Neural progenitor cell (in vitro differentiated cells): Measurements from ENCODE around the gene FAM120C. TPM values are rescaled to one million over a fixed set of nuclear protein-coding genes. Genes with fewer than 3 reads are reported as not detected.

Experiments used
- DNase-seq: peaks from one replicate; pipeline ENCODE4 v3.0.0-alpha.2; 2016; ENCODE audit warnings: low spot score
- H2AFZ ChIP-seq: fragments of 200-600 bp; sonication (generic); replicated peaks from 2 replicates; pipeline ENCODE4 v1.6.1; 2016; ENCODE audit warnings: antibody characterized with exemption
- H3F3A ChIP-seq: fragments of 200-600 bp; sonication (generic); 2 replicates; pipeline ENCODE4 v1.6.1; 2016; ENCODE audit warnings: antibody characterized with exemption, low read depth
- H3K27ac ChIP-seq: fragments of 200-600 bp; sonication (generic); 2 replicates; pipeline ENCODE4 v1.5.1; 2016; ENCODE audit warnings: mild to moderate bottlenecking
- H3K27me3 ChIP-seq: fragments of 200-600 bp; sonication (generic); 2 replicates; pipeline ENCODE4 v1.6.1; 2016; ENCODE audit warnings: mild to moderate bottlenecking, moderate library complexity
- H3K36me3 ChIP-seq: fragments of 200-600 bp; sonication (generic); 2 replicates; pipeline ENCODE4 v1.5.1; 2016
- H3K4me1 ChIP-seq: fragments of 200-600 bp; sonication (generic); 2 replicates; pipeline ENCODE4 v1.6.1; 2016; ENCODE audit warnings: mixed run types
- H3K4me2 ChIP-seq: fragments of 200-600 bp; sonication (generic); 2 replicates; pipeline ENCODE4 v1.6.1; 2016
- H3K4me3 ChIP-seq: fragments of 200-600 bp; sonication (generic); 2 replicates; pipeline ENCODE4 v1.5.1; 2016
- H3K79me2 ChIP-seq: fragments of 200-600 bp; sonication (generic); 2 replicates; pipeline ENCODE4 v1.6.1; 2016; ENCODE audit warnings: low read depth
- H3K9ac ChIP-seq: fragments of 200-600 bp; sonication (generic); 2 replicates; pipeline ENCODE4 v1.6.1; 2016
- H3K9me3 ChIP-seq: fragments of 200-600 bp; sonication (generic); 2 replicates; pipeline ENCODE4 v1.5.1; 2016; ENCODE audit warnings: low read depth
- H4K20me1 ChIP-seq: fragments of 200-600 bp; sonication (generic); 2 replicates; pipeline ENCODE4 v1.6.1; 2016; ENCODE audit warnings: low read depth
- H3K27ac Mint-ChIP-seq: 3 replicates; pipeline ENCODE4 v1.8.0; 2021; ENCODE audit warnings: mixed read lengths
- H3K27me3 Mint-ChIP-seq: 2 replicates; pipeline ENCODE4 v1.8.0; 2022; ENCODE audit warnings: low read depth, mild to moderate bottlenecking, inconsistent platforms, moderate library complexity, mixed read lengths; ENCODE audit not compliant: insufficient read depth
- H3K36me3 Mint-ChIP-seq: 3 replicates; pipeline ENCODE4 v1.8.0; 2021; ENCODE audit warnings: mixed read lengths
- H3K4me1 Mint-ChIP-seq: 3 replicates; pipeline ENCODE4 v1.8.0; 2021; ENCODE audit warnings: mixed read lengths
- H3K4me3 Mint-ChIP-seq: 3 replicates; pipeline ENCODE4 v1.8.0; 2021; ENCODE audit warnings: mild to moderate bottlenecking, moderate library complexity, mixed read lengths
- H3K9me3 Mint-ChIP-seq: 3 replicates; pipeline ENCODE4 v1.8.0; 2020; ENCODE audit warnings: mixed read lengths
- EZH2 ChIP-seq: fragments of 200-600 bp; sonication (generic); IDR thresholded peaks from 2 replicates; pipeline ENCODE4 v1.6.1; 2017; ENCODE audit warnings: antibody characterized with exemption, mild to moderate bottlenecking, moderate library complexity
- EZH2phosphoT487 ChIP-seq: fragments of 200-600 bp; sonication (generic); IDR thresholded peaks from 2 replicates; pipeline ENCODE4 v1.6.1; 2017; ENCODE audit warnings: antibody characterized with exemption
- total RNA-seq: library from RNA; depleted of rRNA; stranded (reverse); fragments of >200 nt; gene quantifications from 2 replicates; pipeline ENCODE4 v1.2.3, GENCODE V29; 2015; ENCODE audit warnings: low replicate concordance
- TF ChIP-seq, protein P1 (sequence below): fragments of 200-600 bp; sonication (generic); IDR thresholded peaks from 2 replicates; pipeline ENCODE4 v1.5.1; 2017; ENCODE audit warnings: antibody characterized with exemption, mild to moderate bottlenecking

Gene FAM120C
- total RNA-seq, 1 donor from 2014 or later: 5.1 TPM

DNA sequence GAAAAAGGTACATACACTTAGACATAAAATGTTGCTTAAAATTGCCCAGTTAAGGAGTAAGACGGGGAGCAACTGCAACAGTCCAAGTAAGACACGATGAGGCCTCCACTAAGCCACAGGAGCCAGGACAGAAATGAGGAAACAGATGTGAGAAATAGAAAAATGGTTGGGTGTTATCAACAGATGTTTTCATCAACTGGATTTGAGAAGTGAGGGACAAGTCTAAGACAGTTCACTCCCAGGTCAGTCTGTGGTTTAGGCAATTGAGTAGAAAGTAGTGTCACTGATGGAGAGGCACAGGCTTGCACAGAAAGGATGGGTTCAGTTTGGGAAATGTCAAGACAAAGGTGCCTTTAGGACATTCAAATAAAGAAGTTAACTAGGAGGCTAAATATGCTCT lies 115.3 kb downstream of the FAM120C start:
- no peaks in the 10 kb centered on the region for H3K27me3 ChIP-seq
- Mint-ChIP-seq H3K27ac (no peak overlapping the region), H3K4me3 (no peak overlapping the region), H3K4me1 (no peaks in the 10 kb centered on the region), H3K27me3 (no peaks in the 10 kb centered on the region), H3K9me3 (peaks cover 5% of the 10 kb centered on the region), H3K36me3 (peaks cover 5% of the 10 kb centered on the region)
- no peak overlapping the region for H3K4me3 ChIP-seq
- no peaks in the 10 kb centered on the region for H3F3A ChIP-seq
- no peak overlapping the region for H2AFZ ChIP-seq
- H3K4me2 ChIP-seq: no peak overlapping the region
- H4K20me1 ChIP-seq: no peaks in the 10 kb centered on the region
- H3K9me3 ChIP-seq: peaks cover 2% of the 10 kb centered on the region
- H3K27ac ChIP-seq: no peak overlapping the region
- H3K9ac ChIP-seq: no peak overlapping the region
- no peaks in the 10 kb centered on the region for H3K36me3 ChIP-seq
- DNase-seq: no peak
- TF ChIP-seq, protein P1, sequence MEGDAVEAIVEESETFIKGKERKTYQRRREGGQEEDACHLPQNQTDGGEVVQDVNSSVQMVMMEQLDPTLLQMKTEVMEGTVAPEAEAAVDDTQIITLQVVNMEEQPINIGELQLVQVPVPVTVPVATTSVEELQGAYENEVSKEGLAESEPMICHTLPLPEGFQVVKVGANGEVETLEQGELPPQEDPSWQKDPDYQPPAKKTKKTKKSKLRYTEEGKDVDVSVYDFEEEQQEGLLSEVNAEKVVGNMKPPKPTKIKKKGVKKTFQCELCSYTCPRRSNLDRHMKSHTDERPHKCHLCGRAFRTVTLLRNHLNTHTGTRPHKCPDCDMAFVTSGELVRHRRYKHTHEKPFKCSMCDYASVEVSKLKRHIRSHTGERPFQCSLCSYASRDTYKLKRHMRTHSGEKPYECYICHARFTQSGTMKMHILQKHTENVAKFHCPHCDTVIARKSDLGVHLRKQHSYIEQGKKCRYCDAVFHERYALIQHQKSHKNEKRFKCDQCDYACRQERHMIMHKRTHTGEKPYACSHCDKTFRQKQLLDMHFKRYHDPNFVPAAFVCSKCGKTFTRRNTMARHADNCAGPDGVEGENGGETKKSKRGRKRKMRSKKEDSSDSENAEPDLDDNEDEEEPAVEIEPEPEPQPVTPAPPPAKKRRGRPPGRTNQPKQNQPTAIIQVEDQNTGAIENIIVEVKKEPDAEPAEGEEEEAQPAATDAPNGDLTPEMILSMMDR: no peak
- TF ChIP-seq EZH2: no peak
- no peak for TF ChIP-seq EZH2phosphoT487
- no peaks in the 10 kb centered on the region for H3K79me2 ChIP-seq
- no peaks in the 10 kb centered on the region for H3K4me1 ChIP-seq

DNA sequence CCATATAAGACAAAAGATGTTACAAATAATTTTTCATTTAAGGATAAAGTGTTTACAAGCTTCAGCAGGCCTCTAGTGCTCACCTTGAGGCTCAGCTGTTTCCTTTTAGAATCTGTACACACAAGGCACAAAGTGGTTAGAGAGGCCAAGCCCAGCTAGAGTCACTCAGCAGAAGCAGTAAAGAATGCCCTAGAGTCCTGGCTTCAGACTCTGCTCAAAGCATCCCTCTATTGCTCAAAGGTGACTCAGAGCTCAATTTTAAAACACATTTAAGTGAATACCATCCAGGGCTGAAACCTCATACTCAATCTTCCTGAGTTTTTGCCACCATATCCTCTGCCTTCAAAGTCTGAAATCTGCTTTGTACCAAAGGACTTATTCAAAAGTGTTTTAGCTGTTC lies 116.2 kb downstream of the FAM120C start:
- Histone ChIP-seq H3K9ac (no peak overlapping the region), H4K20me1 (no peaks in the 10 kb centered on the region), H2AFZ (no peak overlapping the region), H3K36me3 (no peaks in the 10 kb centered on the region), H3K27me3 (no peaks in the 10 kb centered on the region), H3K4me1 (no peaks in the 10 kb centered on the region), H3K79me2 (no peaks in the 10 kb centered on the region), H3K4me2 (no peak overlapping the region), H3K4me3 (no peak overlapping the region), H3F3A (no peaks in the 10 kb centered on the region), H3K27ac (no peak overlapping the region), H3K9me3 (peaks cover 2% of the 10 kb centered on the region)
- Mint-ChIP-seq H3K27ac (no peak overlapping the region), H3K36me3 (peaks cover 5% of the 10 kb centered on the region), H3K9me3 (peaks cover 8% of the 10 kb centered on the region), H3K4me1 (no peaks in the 10 kb centered on the region), H3K4me3 (no peak overlapping the region), H3K27me3 (peaks cover 2% of the 10 kb centered on the region)
- TF ChIP-seq EZH2 (no peak), EZH2phosphoT487 (no peak)
- TF ChIP-seq, protein P1: no peak
- no peak for DNase-seq

DNA sequence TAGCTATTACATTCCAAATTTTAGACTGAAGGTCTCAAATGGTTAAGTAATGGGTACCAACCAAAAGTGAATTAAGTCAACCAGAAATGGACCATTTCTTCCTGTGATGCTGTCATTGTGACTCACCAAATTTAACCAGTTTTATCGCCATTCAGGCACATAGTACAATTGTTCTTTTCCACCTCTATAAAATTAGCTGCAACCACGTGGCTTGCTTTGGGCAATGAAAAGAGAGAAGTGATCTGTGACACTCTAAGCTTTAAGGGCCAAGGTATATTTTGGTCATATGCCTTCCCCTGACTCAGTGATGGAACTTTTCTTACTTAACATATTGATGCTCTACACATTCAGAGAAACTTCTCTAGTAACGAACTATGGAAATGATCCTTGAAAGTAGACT lies 118.5 kb downstream of the FAM120C start:
- no peaks in the 10 kb centered on the region for H4K20me1 ChIP-seq
- H3K4me1 ChIP-seq: no peaks in the 10 kb centered on the region
- H3K4me2 ChIP-seq: no peak overlapping the region
- H3K27ac Mint-ChIP-seq: no peak overlapping the region
- no peak for DNase-seq
- H3K4me1 Mint-ChIP-seq: no peaks in the 10 kb centered on the region
- H3K27me3 ChIP-seq: no peaks in the 10 kb centered on the region
- H3K4me3 ChIP-seq: no peak overlapping the region
- peaks cover 2% of the 10 kb centered on the region for H3K27me3 Mint-ChIP-seq
- no peaks in the 10 kb centered on the region for H3F3A ChIP-seq
- H3K79me2 ChIP-seq: no peaks in the 10 kb centered on the region
- H3K9me3 ChIP-seq: no peaks in the 10 kb centered on the region
- no peak overlapping the region for H3K4me3 Mint-ChIP-seq
- H3K36me3 ChIP-seq: no peaks in the 10 kb centered on the region
- H2AFZ ChIP-seq: no peak overlapping the region
- TF ChIP-seq EZH2phosphoT487: no peak
- peaks cover 9% of the 10 kb centered on the region for H3K9me3 Mint-ChIP-seq
- no peak overlapping the region for H3K27ac ChIP-seq
- H3K9ac ChIP-seq: no peak overlapping the region
- peaks cover 3% of the 10 kb centered on the region for H3K36me3 Mint-ChIP-seq

DNA sequence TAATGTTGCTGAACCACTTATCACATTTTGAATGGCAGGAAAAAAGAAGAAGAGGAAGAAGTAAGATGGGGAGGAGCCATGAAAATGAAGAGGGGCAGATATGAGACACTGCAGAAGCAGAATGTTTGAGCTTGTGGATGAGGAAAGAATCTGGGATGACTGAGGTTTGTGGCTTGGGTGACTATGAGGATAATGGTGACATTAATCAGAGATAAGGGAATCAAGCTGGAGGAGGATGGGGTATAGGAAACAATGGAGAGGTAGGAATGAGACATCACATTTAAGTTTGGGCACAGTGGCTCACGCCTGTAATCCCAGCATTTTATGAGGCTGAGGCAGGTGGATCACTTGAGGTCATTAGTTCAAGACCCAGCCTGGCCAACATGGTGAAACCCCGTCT lies 119.7 kb downstream of the FAM120C start:
- Histone ChIP-seq H3K36me3 (no peaks in the 10 kb centered on the region), H3K79me2 (no peaks in the 10 kb centered on the region), H3K4me1 (no peaks in the 10 kb centered on the region), H3K4me3 (no peak overlapping the region), H2AFZ (no peak overlapping the region), H3K9ac (no peak overlapping the region), H3K9me3 (no peaks in the 10 kb centered on the region), H3K27me3 (no peaks in the 10 kb centered on the region), H3F3A (no peaks in the 10 kb centered on the region), H3K27ac (no peak overlapping the region), H3K4me2 (no peak overlapping the region), H4K20me1 (no peaks in the 10 kb centered on the region)
- no peak overlapping the region for H3K4me3 Mint-ChIP-seq
- no peak for DNase-seq
- H3K27ac Mint-ChIP-seq: no peak overlapping the region
- H3K27me3 Mint-ChIP-seq: peaks cover 2% of the 10 kb centered on the region
- H3K36me3 Mint-ChIP-seq: peaks cover 3% of the 10 kb centered on the region
- no peak for TF ChIP-seq EZH2phosphoT487
- TF ChIP-seq, protein P1: no peak
- TF ChIP-seq EZH2: no peak
- H3K9me3 Mint-ChIP-seq: peaks cover 9% of the 10 kb centered on the region
- H3K4me1 Mint-ChIP-seq: no peaks in the 10 kb centered on the region
